Measurements from ENCODE around the gene MTA1. TPM values are rescaled to one million over a fixed set of nuclear protein-coding genes. Genes with fewer than 3 reads are reported as not detected.

The MTA1 gene
- total and polyA plus RNA-seq, 10 of the 15 experiments (the other 5 are each of a cell fraction or from before 2014, with no cell fraction given): 0.14 to 162 (median 30.6) TPM

- TF ChIP-seq CEBPB (IDR thresholded peaks at IDR 0.05; ENCODE audit: borderline replicate concordance in 1 of 2, low read depth in 2 of 2, low read length in 2 of 2): no peak
- TF ChIP-seq BHLHE40 (IDR thresholded peaks at IDR 0.05; ENCODE audit: borderline replicate concordance in 1 of 2, low read depth in 2 of 2, low read length in 1 of 2): no peak
- no peak for TF ChIP-seq RBBP5 (conservative IDR thresholded peaks at IDR 0.05)
- TF ChIP-seq SIX5 (IDR thresholded peaks at IDR 0.05; ENCODE audit: low read depth, low read length, severe bottlenecking): no peak
- no peak for TF ChIP-seq IRF4 (IDR thresholded peaks at IDR 0.05; ENCODE audit: low read depth, low read length)
Measured at GRCh38 chr14:105446971-105447370, 27.3 kb downstream of the MTA1 start (continued).

GRCh38 chr14:105447651-105448640, 28.3 kb downstream of the MTA1 start:
- Histone ChIP-seq H3K4me2 (ENCODE audit: control insufficient read depth, insufficient read depth) (no peak overlapping the region), H2AFZ (ENCODE audit: control insufficient read depth, low read depth, low read length) (no peak overlapping the region), H3K9ac (ENCODE audit: control insufficient read depth, insufficient read depth, low read length) (no peak overlapping the region), H3K36me3 (ENCODE audit: control insufficient read depth in 2 of 2, insufficient read depth in 2 of 2, low read length in 1 of 2) (peaks cover 0 to 26% of the 10 kb centered on the region in 2 experiments; a peak in 3 of 4 replicates), H3K9me3 (replicated peaks; ENCODE audit: control insufficient read depth, insufficient read depth, low read length) (no peaks in the 10 kb centered on the region), H3K79me2 (ENCODE audit: control insufficient read depth, insufficient read depth, low read length) (no peaks in the 10 kb centered on the region), H3K4me1 (ENCODE audit: control insufficient read depth, insufficient read depth, low read length) (no peaks in the 10 kb centered on the region), H3K27me3 (replicated peaks in 1 of 2; ENCODE audit: control insufficient read depth in 2 of 2, insufficient read depth in 2 of 2, low read length in 1 of 2) (no peaks in the 10 kb centered on the region), H3K27ac (ENCODE audit: control insufficient read depth, insufficient read depth) (no peak overlapping the region), H4K20me1 (ENCODE audit: control insufficient read depth, insufficient read depth) (no peaks in the 10 kb centered on the region), H3K4me3 (no peak overlapping the region)
- FAIRE-seq (no peak), ATAC-seq (no peak), DNase-seq (ENCODE audit: low read depth, low spot score) (no peak)
- CTCF ChIA-PET: interaction anchor here (0.7 kb wide), 1 partner anchor 57 kb away, joined by 3 read pairs; no protein-coding TSS in a partner anchor
- BruUV-seq (replicated peaks): no TSS peak
- RAD21 ChIA-PET (ENCODE audit: unreplicated experiment): interaction anchor here (1.0 kb wide), 1 partner anchor 42 kb away, joined by 4 read pairs; no protein-coding TSS in a partner anchor
- in situ Hi-C loops (cut with MboI): no loop called here
- intact Hi-C loops (cut with micrococcal nuclease; ENCODE audit: unreplicated experiment): loop anchor here (1.0 kb wide), 1 partner anchor 41 kb away; no protein-coding TSS in a partner anchor
- SMC1A ChIA-PET (ENCODE audit: uncharacterized antibody, unreplicated experiment): no interaction called here
- POLR2A ChIA-PET: no interaction called here
- WGBS (ENCODE audit: insufficient coverage, insufficient replicate concordance, low lambda C conversion rate, missing lambda C conversion rate): 93% methylated on average over 29 of the region's 31 CpGs
- TF ChIP-seq MYC (IDR thresholded peaks at IDR 0.05; ENCODE audit: insufficient read depth, insufficient read length, insufficient replicate concordance, low read length, severe bottlenecking) (no peak), NR2F1 (conservative IDR thresholded peaks at IDR 0.05) (no peak), PRDM15 (CRISPR knock-in tag; IDR thresholded peaks at IDR 0.05) (no peak), SPI1 (IDR thresholded peaks at IDR 0.05; ENCODE audit: borderline replicate concordance, insufficient read depth, low read depth, low read length) (no peak), SMAD5 (IDR thresholded peaks at IDR 0.05; ENCODE audit: low read depth) (no peak), ZBTB33 (IDR thresholded peaks at IDR 0.05) (no peak), ASH2L (IDR thresholded peaks at IDR 0.05; ENCODE audit: borderline replicate concordance, low read depth) (no peak), E2F4 (IDR thresholded peaks at IDR 0.05; ENCODE audit: low read depth, low read length) (no peak)
